HG03095 (cell line): Measurements from ENCODE around the gene SNX9.
"Not testable (repeated sequence)": the region's sequence is repeated elsewhere in the genome, so short reads cannot be mapped to it uniquely, and the experiment has no call there.

Experiments used
- ATAC-seq: cut with Tn5 transposase; IDR thresholded peaks from one replicate; pipeline ENCODE4 v1.9.1; 2021; ENCODE audit warnings: moderate library complexity; ENCODE audit not compliant: unreplicated experiment

SNX9 gene

GRCh38 chr6:157967020-157967419 lies 144.0 kb downstream of the SNX9 start:
- no peak for ATAC-seq

- ATAC-seq = no peak
Measured at GRCh38 chr6:157967486-157967885, 144.4 kb downstream of the SNX9 start.

- not testable (repeated sequence) for ATAC-seq
Measured at GRCh38 chr6:157972177-157972576, 149.1 kb downstream of the SNX9 start.

- ATAC-seq = no peak
Measured at GRCh38 chr6:157974341-157974894, 151.4 kb downstream of the SNX9 start.

GRCh38 chr6:157974967-157975366 lies 151.9 kb downstream of the SNX9 start:
- ATAC-seq = no peak

- ATAC-seq = no peak
Measured at GRCh38 chr6:157975456-157975855, 152.4 kb downstream of the SNX9 start.

GRCh38 chr6:157976345-157977175 lies 153.5 kb downstream of the SNX9 start:
- no peak for ATAC-seq

- no peak for ATAC-seq
Measured at GRCh38 chr6:157977176-157977804, 154.2 kb downstream of the SNX9 start.

GRCh38 chr6:157978021-157978783 lies 155.2 kb downstream of the SNX9 start:
- no peak for ATAC-seq

- ATAC-seq = no peak
Measured at GRCh38 chr6:157980288-157981131, 157.5 kb downstream of the SNX9 start.

- peak; percentile 15 for ATAC-seq
Measured at GRCh38 chr6:157981132-157981394, 158.0 kb downstream of the SNX9 start.

- ATAC-seq = peak; percentile 74
Measured at GRCh38 chr6:157981395-157982101, 158.5 kb downstream of the SNX9 start, which contains the start of gene SYNJ2. Gene SYNJ2, plus strand, starts transcription at chr6:157981863. Its CDS starts 99 bp downstream, at chr6:157981962.

- peak; percentile 44 for ATAC-seq
Measured at GRCh38 chr6:157982102-157982562, 159.1 kb downstream of the SNX9 start.

GRCh38 chr6:157982563-157983405 lies 159.7 kb downstream of the SNX9 start:
- no peak for ATAC-seq

- ATAC-seq = no peak
Measured at GRCh38 chr6:157983406-157984119, 160.5 kb downstream of the SNX9 start.

- no peak for ATAC-seq
Measured at GRCh38 chr6:157984128-157984527, 161.1 kb downstream of the SNX9 start.

- no peak for ATAC-seq
Measured at GRCh38 chr6:157984686-157985225, 161.7 kb downstream of the SNX9 start.
